H1 (cell line): ENCODE results near the gene CTNNA3. TPM values are rescaled to one million over a fixed set of nuclear protein-coding genes. Genes with fewer than 3 reads are reported as not detected.
A peak's percentile ranks its signal among the peaks of the same experiment; 100 is the strongest.

Source experiments
- CTCF ChIA-PET: fragments of 300-600 bp; sonication (Branson Sonifier 250); formaldehyde crosslinking; loops from one replicate; lab custom pipeline; 2021; ENCODE audit not compliant: partially characterized antibody; lab: Charles Lee
- POLR2A ChIA-PET: fragments of 300-600 bp; sonication (Branson Sonifier 250); formaldehyde crosslinking; loops from one replicate; lab custom pipeline; 2021; ENCODE audit warnings: inconsistent platforms; ENCODE audit not compliant: partially characterized antibody; lab: Charles Lee
- DNase-seq, 2 experiments: peaks; one replicate each; pipeline versions ENCODE4 v3.0.0 to v3.0.0-alpha.2; 2010 to 2022; ENCODE audit warnings: low spot score in 2 of 2, low read depth in 1 of 2, mixed read lengths in 1 of 2
- FAIRE-seq: peaks from 2 replicates; lab custom pipeline; 2011; peaks lifted over from hg19 to GRCh38; lab: Jason Lieb, UNC
- H2AFZ ChIP-seq: 2 replicates; pipeline ENCODE4 v1.8.1; 2012; ENCODE audit warnings: low read length, inconsistent platforms
- H2AK5ac ChIP-seq: 2 replicates; pipeline ENCODE4 v1.6.1; 2013; ENCODE audit warnings: low read depth, low read length
- H2BK120ac ChIP-seq: replicated peaks from 2 replicates; pipeline ENCODE3; 2013; ENCODE audit warnings: low read depth, low read length, inconsistent platforms
- H2BK12ac ChIP-seq: 2 replicates; pipeline ENCODE4 v1.6.1; 2013; ENCODE audit warnings: low read depth, low read length
- H2BK15ac ChIP-seq: 2 replicates; pipeline ENCODE4 v1.6.1; 2013; ENCODE audit warnings: low read length
- H2BK20ac ChIP-seq: 2 replicates; pipeline ENCODE4 v1.6.1; 2013; ENCODE audit warnings: low read length
- H2BK5ac ChIP-seq: 2 replicates; pipeline ENCODE4 v1.6.1; 2013; ENCODE audit warnings: low read depth, low read length
- H3K14ac ChIP-seq: 2 replicates; pipeline ENCODE4 v1.6.1; 2013; ENCODE audit warnings: inconsistent platforms; ENCODE audit not compliant: insufficient read length
- H3K18ac ChIP-seq: 2 replicates; pipeline ENCODE4 v1.6.1; 2013; ENCODE audit warnings: low read length; ENCODE audit errors: extremely low read depth
- H3K23ac ChIP-seq: 2 replicates; pipeline ENCODE4 v1.6.1; 2013; ENCODE audit warnings: inconsistent platforms; ENCODE audit not compliant: insufficient read length
- H3K23me2 ChIP-seq: 2 replicates; pipeline ENCODE4 v1.6.1; 2013; ENCODE audit warnings: low read depth, low read length
- H3K27ac ChIP-seq: 2 replicates; pipeline ENCODE4 v1.6.1; 2011; ENCODE audit warnings: low read depth, low read length, inconsistent platforms
- H3K27me3 ChIP-seq, 4 experiments: replicated peaks in 1 of 4; 1 replicate in 1 of 4; 2 replicates in 3 of 4; pipeline versions ENCODE4 v1.6.1 to v1.8.1; 2011 to 2013; ENCODE audit warnings: low read length in 3 of 4, mild to moderate bottlenecking in 3 of 4, inconsistent platforms in 2 of 4, mixed read lengths in 2 of 4, moderate library complexity in 1 of 4; ENCODE audit not compliant: control insufficient read depth in 3 of 4, insufficient read depth in 3 of 4; ENCODE audit errors: extremely low read depth in 1 of 4
- H3K36me3 ChIP-seq, 4 experiments: 2 replicates each; pipeline versions ENCODE4 v1.6.1 to v1.8.1; 2011 to 2013; ENCODE audit warnings: mild to moderate bottlenecking in 4 of 4, low read length in 3 of 4, moderate library complexity in 2 of 4, control low read depth in 1 of 4, inconsistent platforms in 1 of 4; ENCODE audit not compliant: insufficient read depth in 4 of 4, control insufficient read depth in 2 of 4
- H3K4ac ChIP-seq: replicated peaks from 2 replicates; pipeline ENCODE3; 2013; ENCODE audit warnings: low read length, low read depth, mixed read lengths, inconsistent platforms; ENCODE audit not compliant: insufficient read length
- H3K4me1 ChIP-seq, 4 experiments: replicated peaks in 1 of 4; 1 replicate in 1 of 4; 2 replicates in 3 of 4; pipeline versions ENCODE4 v1.6.1 to v1.8.1; 2011 to 2013; ENCODE audit warnings: low read length in 3 of 4, inconsistent platforms in 2 of 4, mixed read lengths in 1 of 4; ENCODE audit not compliant: insufficient read depth in 4 of 4, control insufficient read depth in 3 of 4
- H3K4me2 ChIP-seq, 2 experiments: 2 replicates each; pipeline versions ENCODE4 v1.6.1 to v1.8.1; 2011 to 2013; ENCODE audit warnings: low read depth in 2 of 2, low read length in 2 of 2, control low read depth in 1 of 2, inconsistent platforms in 1 of 2, mild to moderate bottlenecking in 1 of 2; ENCODE audit not compliant: insufficient read depth in 1 of 2
- H3K4me3 ChIP-seq, 4 experiments: fragments of 200-600, 300-600 bp in 1 of 4; sonication (generic), shearing (Covaris generic), sonication (Bioruptor Twin) in 1 of 4; 2 replicates each; pipeline versions ENCODE4 v1.5.1 to v1.8.1; 2011 to 2016; ENCODE audit warnings: low read length in 4 of 4, low read depth in 3 of 4, control low read depth in 2 of 4, inconsistent platforms in 2 of 4, mild to moderate bottlenecking in 2 of 4, mixed read lengths in 1 of 4, moderate library complexity in 1 of 4; ENCODE audit not compliant: insufficient read depth in 2 of 4; ENCODE audit errors: extremely low read depth in 1 of 4
- H3K56ac ChIP-seq: replicated peaks from 2 replicates; pipeline ENCODE3; 2013; ENCODE audit warnings: low read depth, mild to moderate bottlenecking, mixed read lengths, low read length, inconsistent platforms; ENCODE audit not compliant: insufficient read length
- H3K79me1 ChIP-seq: 2 replicates; pipeline ENCODE4 v1.6.1; 2013; ENCODE audit warnings: low read depth, low read length, control low read depth
- H3K79me2 ChIP-seq, 2 experiments: 2 replicates each; pipeline versions ENCODE4 v1.6.1 to v1.8.1; 2012 to 2013; ENCODE audit warnings: low read length in 2 of 2, mild to moderate bottlenecking in 2 of 2, inconsistent platforms in 1 of 2; ENCODE audit not compliant: insufficient read depth in 2 of 2, control insufficient read depth in 1 of 2
- H3K9ac ChIP-seq, 4 experiments: replicated peaks in 1 of 4; 1 replicate in 1 of 4; 2 replicates in 3 of 4; pipeline versions ENCODE4 v1.6.1 to v1.8.1; 2011 to 2013; ENCODE audit warnings: low read depth in 3 of 4, low read length in 3 of 4, control low read depth in 2 of 4, mild to moderate bottlenecking in 2 of 4, moderate library complexity in 2 of 4, inconsistent platforms in 1 of 4; ENCODE audit errors: extremely low read depth in 1 of 4
- H3K9me3 ChIP-seq, 2 experiments: 2 replicates each; pipeline versions ENCODE4 v1.6.1 to v1.8.1; 2012 to 2013; ENCODE audit warnings: mild to moderate bottlenecking in 2 of 2, moderate library complexity in 2 of 2, control low read depth in 1 of 2, inconsistent platforms in 1 of 2, low read depth in 1 of 2, low read length in 1 of 2, mixed read lengths in 1 of 2; ENCODE audit not compliant: insufficient read depth in 2 of 2
- H4K20me1 ChIP-seq, 2 experiments: replicated peaks in 1 of 2; 2 replicates each; pipeline versions ENCODE3 to v1.8.1; 2011 to 2013; ENCODE audit warnings: inconsistent platforms in 2 of 2, low read length in 2 of 2, mild to moderate bottlenecking in 1 of 2; ENCODE audit not compliant: insufficient read depth in 2 of 2, control insufficient read depth in 1 of 2
- H4K5ac ChIP-seq: 2 replicates; pipeline ENCODE4 v1.6.1; 2013; ENCODE audit warnings: low read length, low read depth, mixed read lengths, inconsistent platforms; ENCODE audit not compliant: insufficient read length
- H4K8ac ChIP-seq: 2 replicates; pipeline ENCODE4 v1.8.0; 2013; ENCODE audit warnings: mild to moderate bottlenecking, moderate library complexity, low read length, inconsistent platforms; ENCODE audit not compliant: insufficient read depth; ENCODE audit errors: extremely low read depth
- H4K91ac ChIP-seq: replicated peaks from 2 replicates; pipeline ENCODE3; 2013; ENCODE audit warnings: low read length, mixed read lengths, inconsistent platforms; ENCODE audit not compliant: insufficient read length
- CBX5 ChIP-seq: fragments of 300-800, 300-1000 bp; sonication (generic); IDR thresholded peaks from 2 replicates; pipeline ENCODE4 v1.7.1; 2016; ENCODE audit warnings: antibody characterized with exemption, low read length, low read depth
- CHD1 ChIP-seq: IDR thresholded peaks from 2 replicates; pipeline ENCODE4 v1.6.1; 2012; ENCODE audit warnings: low read depth, low read length, improper control_type of control experiment
- FOSL1 ChIP-seq: IDR thresholded peaks from 2 replicates; pipeline ENCODE4 v1.6.1; 2011; ENCODE audit warnings: mild to moderate bottlenecking, low read depth, low read length, moderate library complexity; ENCODE audit not compliant: insufficient read depth
- HDAC6 ChIP-seq: IDR thresholded peaks from one replicate; pipeline ENCODE4 v1.7.1; 2012; ENCODE audit warnings: low read depth, mild to moderate bottlenecking, inconsistent platforms, low read length, moderate library complexity
- KDM1A ChIP-seq: fragments of 200-600, 300-600 bp; sonication (generic); IDR thresholded peaks from 2 replicates; pipeline ENCODE4 v1.7.1; 2016; ENCODE audit warnings: mild to moderate bottlenecking, low read length, borderline replicate concordance
- KDM4A ChIP-seq: IDR thresholded peaks from one replicate; pipeline ENCODE4 v1.7.1; 2012; ENCODE audit warnings: low read depth, mild to moderate bottlenecking, moderate library complexity, low read length, inconsistent platforms; ENCODE audit not compliant: severe bottlenecking
- MAX ChIP-seq: IDR thresholded peaks from 2 replicates; pipeline ENCODE4 v1.6.1; 2012; ENCODE audit warnings: inconsistent platforms
- PHF8 ChIP-seq: fragments of 200-600 bp; sonication (generic); conservative IDR thresholded peaks from 2 replicates; pipeline ENCODE4 v1.7.1; 2012; ENCODE audit warnings: low read depth, mild to moderate bottlenecking, inconsistent platforms, low read length, moderate library complexity
- POLR2A ChIP-seq, 2 experiments: IDR thresholded peaks; 1 replicate in 1 of 2; 2 replicates in 1 of 2; pipeline ENCODE4 v1.6.1; 2011; ENCODE audit warnings: low read depth in 2 of 2, low read length in 2 of 2, mild to moderate bottlenecking in 2 of 2; ENCODE audit errors: control extremely low read depth in 1 of 2
- SP2 ChIP-seq: IDR thresholded peaks from 2 replicates; pipeline ENCODE4 v1.6.1; 2012; ENCODE audit warnings: mild to moderate bottlenecking, low read length, inconsistent platforms
- SP4 ChIP-seq: IDR thresholded peaks from 2 replicates; pipeline ENCODE4 v1.6.1; 2012; ENCODE audit warnings: low read length, inconsistent platforms
- SUZ12 ChIP-seq: fragments of 200-600 bp; sonication (generic); IDR thresholded peaks from 2 replicates; pipeline ENCODE4 v1.6.1; 2012; ENCODE audit warnings: mild to moderate bottlenecking, inconsistent platforms, low read length, moderate library complexity, mixed read lengths
- TCF12 ChIP-seq: IDR thresholded peaks from 2 replicates; pipeline ENCODE4 v1.6.1; 2011; ENCODE audit warnings: low read depth, mild to moderate bottlenecking, low read length
- WGBS, 2 experiments: shearing (Covaris generic) in 1 of 2; methylation state at CpG; one replicate each; pipeline versions ENCODE4 v1.1.6 to v1.1.7; 2013 to 2015; ENCODE audit warnings: low lambda C conversion rate in 2 of 2, mixed read lengths in 2 of 2, inconsistent platforms in 1 of 2, low coverage in 1 of 2, missing lambda C conversion rate in 1 of 2; ENCODE audit not compliant: insufficient replicate concordance in 2 of 2, insufficient coverage in 1 of 2, insufficient read length in 1 of 2; ENCODE audit errors: extremely low coverage in 1 of 2, missing lambda C conversion rate in 1 of 2; 5-methylcytosine and 5-hydroxymethylcytosine counted together
- polyA plus RNA-seq, 7 experiments: library from polyadenylated mRNA; depleted of rRNA in 3 of 7; stranded (reverse) in 5 of 7; unstranded in 2 of 7; fragments of >200 nt in 5 of 7; fragments of 200-250 nt in 2 of 7; gene quantifications; 1 replicate in 5 of 7; 2 replicates in 1 of 7; 4 replicates in 1 of 7; pipeline versions ENCODE4 v1.2.1 to v1.2.3, GENCODE V29; 2011 to 2013; ENCODE audit warnings: missing spikeins in 2 of 7, mixed read lengths in 2 of 7
- total RNA-seq: library from RNA; stranded (reverse); fragmentation: NEBNext Ultra II Directional; extraction: Animal tissue kit (Norgen Biotek cat#: 25700); gene quantifications from 2 replicates; pipeline ENCODE4 v1.2.1, GENCODE V29; 2021

The CTNNA3 gene
- total and polyA plus RNA-seq, 2 of the 8 experiments (the other 6 are each of a cell fraction or from before 2014, with no cell fraction given): 1.3 to 1.5 TPM

DNA sequence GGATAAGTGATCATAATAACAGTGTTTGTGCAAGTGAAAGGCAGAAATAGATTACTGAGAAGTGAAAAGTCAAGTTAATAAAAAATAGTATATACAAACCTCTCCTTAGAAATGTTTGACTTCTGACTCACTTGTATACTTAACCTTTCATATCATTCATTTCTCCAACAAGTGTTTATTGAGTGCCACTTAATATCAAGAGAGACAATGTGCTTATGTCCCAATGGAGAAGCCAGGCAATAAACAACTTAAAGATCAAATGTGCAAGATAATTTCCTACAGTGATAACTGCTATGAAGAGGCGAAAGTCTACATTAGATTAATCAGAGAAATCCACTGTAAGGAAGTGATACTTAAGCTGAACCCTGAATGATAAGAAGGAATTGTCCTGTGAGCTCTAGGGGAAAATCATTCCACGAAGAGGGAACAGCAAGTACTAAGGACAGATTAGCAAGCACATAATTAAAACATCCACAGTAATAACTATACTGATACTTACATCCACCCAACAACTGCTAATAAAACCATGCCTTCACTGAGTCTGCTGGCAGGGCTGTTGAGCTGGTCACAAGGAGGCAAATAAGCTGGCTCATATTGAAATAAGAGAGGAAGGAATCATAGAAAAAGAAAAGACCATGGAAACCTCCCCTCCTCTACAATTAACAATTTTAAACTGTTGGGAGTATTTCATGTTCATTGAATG lies 203.5 kb downstream of the CTNNA3 start:
- no peak for FAIRE-seq
- POLR2A ChIA-PET: no interaction called here

More for the DNA sequence above, 203.5 kb downstream of the CTNNA3 start:
- Histone ChIP-seq H2BK12ac (no peak overlapping the region), H3K27me3 (no peaks in the 10 kb centered on the region), H3K79me2 (no peaks in the 10 kb centered on the region), H3K79me1 (no peaks in the 10 kb centered on the region), H2BK120ac (no peak overlapping the region), H4K5ac (no peak overlapping the region), H4K91ac (no peak overlapping the region), H3K23me2 (no peaks in the 10 kb centered on the region), H3K23ac (no peak overlapping the region), H2BK15ac (no peak overlapping the region), H2AFZ (0 out of 2 replicates have a peak overlapping the region, but pooled peaks have one; percentile 15), H3K27ac (no peak overlapping the region), H2BK20ac (no peak overlapping the region), H3K4me2 (no peak overlapping the region), H4K8ac (no peak overlapping the region), H3K4ac (no peak overlapping the region), H3K36me3 (no peaks in the 10 kb centered on the region), H3K4me3 (no peak overlapping the region), H3K18ac (no peak overlapping the region), H3K4me1 (no peaks in the 10 kb centered on the region), H3K9ac (no peak overlapping the region), H2BK5ac (no peak overlapping the region), H2AK5ac (no peak overlapping the region), H3K56ac (no peak overlapping the region), H3K14ac (no peak overlapping the region), H4K20me1 (no peaks in the 10 kb centered on the region), H3K9me3 (no peaks in the 10 kb centered on the region)
- no peak for DNase-seq
- WGBS, 2 experiments: 78% methylated on average over 2 of the region's 2 CpGs; no CpG with 5 or more reads in 1 of the 2 experiments
- TF ChIP-seq FOSL1 (no peak), SP2 (no peak), CBX5 (no peak), SP4 (no peak), TCF12 (no peak), PHF8 (no peak), MAX (no peak), KDM4A (no peak), HDAC6 (no peak), KDM1A (no peak), CHD1 (no peak), POLR2A (IDR thresholded peaks at IDR 0.05; ENCODE audit: control extremely low read depth in 1 of 2, low read depth in 2 of 2, low read length in 2 of 2) (no peak), SUZ12 (no peak)
- CTCF ChIA-PET: interaction anchor here (1.4 kb wide), 1 partner anchor 186 kb away, joined by 5 read pairs; no protein-coding TSS in a partner anchor
